OCI-LY1 (cell line): ENCODE measurements around the gene NR4A3.
"Not testable (repeated sequence)": the region's sequence is repeated elsewhere in the genome, so short reads cannot be mapped to it uniquely, and the experiment has no call there.

Experiments
- H2AFZ ChIP-seq: fragments of 200-600 bp; sonication (generic), shearing (Covaris generic); 2 replicates; pipeline ENCODE4 v1.6.0; 2014; ENCODE audit warnings: antibody characterized with exemption, mild to moderate bottlenecking, low read length
- H3F3A ChIP-seq: fragments of 200-600 bp; sonication (generic), shearing (Covaris generic); 2 replicates; pipeline ENCODE4 v1.6.0; 2014; ENCODE audit warnings: mild to moderate bottlenecking, antibody characterized with exemption, low read length, moderate library complexity; ENCODE audit not compliant: insufficient read depth
- H3K27ac ChIP-seq: fragments of 200-600 bp; sonication (generic); 2 replicates; pipeline ENCODE4 v1.5.1; 2014; ENCODE audit warnings: low read length, mixed run types, mild to moderate bottlenecking, low read depth; ENCODE audit not compliant: poor library complexity, severe bottlenecking
- H3K27me3 ChIP-seq: fragments of 200-600 bp; sonication (generic); 2 replicates; pipeline ENCODE4 v1.6.0; 2014; ENCODE audit warnings: antibody characterized with exemption, mild to moderate bottlenecking, low read length, moderate library complexity; ENCODE audit not compliant: insufficient read depth
- H3K36me3 ChIP-seq: fragments of 200-600 bp; sonication (generic); 2 replicates; pipeline ENCODE4 v1.6.1; 2014; ENCODE audit warnings: mild to moderate bottlenecking, antibody characterized with exemption, low read length, moderate library complexity, mixed read lengths; ENCODE audit not compliant: insufficient read depth
- H3K4me1 ChIP-seq: fragments of 200-600 bp; sonication (generic); 2 replicates; pipeline ENCODE4 v1.5.1; 2014; ENCODE audit warnings: mild to moderate bottlenecking, low read length, moderate library complexity; ENCODE audit not compliant: insufficient read depth, severe bottlenecking
- H3K4me2 ChIP-seq: fragments of 200-600 bp; sonication (generic), shearing (Covaris generic); 2 replicates; pipeline ENCODE4 v1.6.1; 2014; ENCODE audit warnings: low read length
- H3K4me3 ChIP-seq: fragments of 200-600 bp; sonication (generic); 2 replicates; pipeline ENCODE4 v1.5.1; 2014; ENCODE audit warnings: low read length, low read depth, mild to moderate bottlenecking, mixed read lengths; ENCODE audit not compliant: poor library complexity, severe bottlenecking
- H3K79me2 ChIP-seq: fragments of 200-600 bp; shearing (Covaris generic); 2 replicates; pipeline ENCODE4 v1.6.1; 2016; ENCODE audit warnings: mixed run types, low read length, mixed read lengths; ENCODE audit not compliant: insufficient read depth
- H3K9ac ChIP-seq: fragments of 200-600 bp; sonication (generic), shearing (Covaris generic); 2 replicates; pipeline ENCODE4 v1.6.1; 2014; ENCODE audit warnings: mild to moderate bottlenecking, low read length, mixed read lengths
- H3K9me2 ChIP-seq: fragments of 200-600 bp; sonication (generic), shearing (Covaris generic); 2 replicates; pipeline ENCODE4 v1.6.1; 2014; ENCODE audit warnings: low read depth, mild to moderate bottlenecking, low read length, mixed read lengths
- H3K9me3 ChIP-seq: fragments of 200-600 bp; shearing (Covaris generic); 2 replicates; pipeline ENCODE4 v1.6.1; 2014; ENCODE audit warnings: low read length, mixed read lengths
- H4K20me1 ChIP-seq: fragments of 200-600 bp; sonication (generic), shearing (Covaris generic); 2 replicates; pipeline ENCODE4 v1.6.0; 2016; ENCODE audit warnings: mild to moderate bottlenecking, low read length; ENCODE audit not compliant: insufficient read depth
- CTCF ChIP-seq: fragments of 200-600 bp; sonication (generic), shearing (Covaris generic); IDR thresholded peaks from 2 replicates; pipeline ENCODE4 v1.5.1; 2017; ENCODE audit warnings: mild to moderate bottlenecking, antibody characterized with exemption, low read length, moderate library complexity, mixed read lengths
- EZH2 ChIP-seq: fragments of 200-600 bp; sonication (generic), shearing (Covaris generic); IDR thresholded peaks from 2 replicates; pipeline ENCODE4 v1.8.0; 2017; ENCODE audit warnings: borderline replicate concordance, mixed run types, mild to moderate bottlenecking, antibody characterized with exemption, low read length, moderate library complexity, mixed read lengths

Gene NR4A3

DNA sequence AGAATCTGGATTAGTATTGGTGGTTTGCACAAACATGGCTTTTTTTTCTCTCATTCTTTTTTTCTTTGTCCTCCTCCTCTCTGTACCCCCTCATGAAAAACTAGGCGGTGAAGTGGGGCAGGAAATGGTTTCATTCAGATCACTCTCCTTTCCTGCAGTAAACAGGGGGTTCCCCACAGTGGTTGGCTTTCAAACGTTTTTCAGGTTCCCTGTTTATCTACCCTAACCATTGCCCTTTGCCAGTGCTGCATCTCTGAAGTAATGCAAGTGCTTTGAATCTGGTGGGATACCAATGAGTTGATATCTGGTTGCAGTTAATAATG, 29.8 kb downstream of the NR4A3 start:
- H3K9me3 ChIP-seq: no peaks in the 10 kb centered on the region
- no peak for TF ChIP-seq EZH2
- no peak for TF ChIP-seq CTCF
- no peak overlapping the region for H3K27ac ChIP-seq
- no peaks in the 10 kb centered on the region for H3F3A ChIP-seq
- no peaks in the 10 kb centered on the region for H3K4me1 ChIP-seq
- no peak overlapping the region for H3K4me2 ChIP-seq
- no peaks in the 10 kb centered on the region for H3K27me3 ChIP-seq
- no peak overlapping the region for H3K4me3 ChIP-seq
- no peak overlapping the region for H3K9ac ChIP-seq
- no peaks in the 10 kb centered on the region for H3K9me2 ChIP-seq
- no peak overlapping the region for H2AFZ ChIP-seq
- no peaks in the 10 kb centered on the region for H3K79me2 ChIP-seq
- no peaks in the 10 kb centered on the region for H4K20me1 ChIP-seq
- no peaks in the 10 kb centered on the region for H3K36me3 ChIP-seq

- H2AFZ ChIP-seq: no peak overlapping the region
- no peaks in the 10 kb centered on the region for H3K27me3 ChIP-seq
- no peaks in the 10 kb centered on the region for H3K36me3 ChIP-seq
- no peaks in the 10 kb centered on the region for H3K9me2 ChIP-seq
- H3K4me1 ChIP-seq: no peaks in the 10 kb centered on the region
- no peak overlapping the region for H3K4me3 ChIP-seq
- H3K79me2 ChIP-seq: no peaks in the 10 kb centered on the region
- no peaks in the 10 kb centered on the region for H3F3A ChIP-seq
- H3K27ac ChIP-seq: no peak overlapping the region
- H3K9me3 ChIP-seq: no peaks in the 10 kb centered on the region
- TF ChIP-seq CTCF (no peak), EZH2 (no peak)
- H4K20me1 ChIP-seq: no peaks in the 10 kb centered on the region
- no peak overlapping the region for H3K4me2 ChIP-seq
- H3K9ac ChIP-seq: no peak overlapping the region
Observed at GRCh38 chr9:99852617-99853016, 30.9 kb downstream of the NR4A3 start.

DNA sequence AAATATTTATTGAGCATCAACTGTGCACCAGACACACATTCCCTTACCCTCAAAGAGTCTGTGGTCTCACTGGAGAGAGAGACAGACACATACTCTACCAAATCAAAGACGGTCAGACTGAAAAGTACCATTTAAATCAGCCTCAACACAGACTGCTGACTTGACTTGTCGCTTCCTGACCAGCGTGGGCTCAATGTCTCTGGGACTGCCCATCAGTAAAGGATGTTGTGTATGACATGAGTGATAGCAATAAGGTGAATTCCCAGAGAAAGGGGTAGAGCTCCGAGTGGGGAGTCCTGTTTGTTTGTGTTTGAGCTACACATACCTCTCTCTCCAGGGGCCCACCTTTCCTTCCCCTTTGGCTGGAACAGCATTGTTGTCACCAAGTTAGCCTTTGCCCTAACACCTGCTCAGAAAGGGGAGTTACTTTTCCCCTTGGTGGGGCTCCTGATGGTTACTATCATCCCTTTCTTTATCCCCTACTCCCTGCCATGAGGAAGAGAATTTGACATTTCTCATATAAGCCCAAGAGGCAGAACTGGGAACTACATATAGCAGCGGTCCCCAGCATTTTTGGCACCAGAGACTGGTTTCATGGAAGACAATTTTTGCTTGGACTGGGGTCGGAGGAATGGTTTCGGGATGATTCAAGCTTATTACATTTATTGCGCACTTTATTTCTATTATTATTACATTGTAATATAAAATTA, 33.9 kb downstream of the NR4A3 start:
- no peak overlapping the region for H3K4me3 ChIP-seq
- no peaks in the 10 kb centered on the region for H3F3A ChIP-seq
- H3K9ac ChIP-seq: no peak overlapping the region
- H3K36me3 ChIP-seq: no peaks in the 10 kb centered on the region
- no peak overlapping the region for H3K27ac ChIP-seq
- H3K4me1 ChIP-seq: no peaks in the 10 kb centered on the region
- H4K20me1 ChIP-seq: no peaks in the 10 kb centered on the region
- no peak overlapping the region for H2AFZ ChIP-seq
- H3K9me2 ChIP-seq: no peaks in the 10 kb centered on the region
- no peaks in the 10 kb centered on the region for H3K9me3 ChIP-seq
- H3K27me3 ChIP-seq: no peaks in the 10 kb centered on the region
- no peak for TF ChIP-seq EZH2
- TF ChIP-seq CTCF: no peak
- H3K4me2 ChIP-seq: no peak overlapping the region
- H3K79me2 ChIP-seq: no peaks in the 10 kb centered on the region

- H3K4me1 ChIP-seq, H4K20me1 ChIP-seq, H3K79me2 ChIP-seq, H3K27ac ChIP-seq, H3K9me2 ChIP-seq, H2AFZ ChIP-seq, H3K9ac ChIP-seq, H3F3A ChIP-seq, H3K4me3 ChIP-seq, H3K27me3 ChIP-seq, H3K36me3 ChIP-seq, H3K9me3 ChIP-seq, H3K4me2 ChIP-seq: not testable (repeated sequence)
Observed at GRCh38 chr9:99857576-99857975, 35.9 kb downstream of the NR4A3 start.
